Measurements from ENCODE around the gene TMEM106C. TPM values are rescaled to one million over a fixed set of nuclear protein-coding genes. Genes with fewer than 3 reads are reported as not detected.

The TMEM106C gene
- total and polyA plus RNA-seq, 9 of the 15 experiments (the other 6 are each of a cell fraction or from before 2014, with no cell fraction given), result 37.6 to 183 (median 57.2) TPM

- no TSS peak for BruUV-seq (replicated peaks)
- no peaks in the 10 kb centered on the region for H3K79me2 ChIP-seq (ENCODE audit: control insufficient read depth, insufficient read depth, low read length)
- ChIA-PET CTCF (ENCODE audit: low intra/inter-chr PET ratio) (no interaction called here), POLR2A (interaction anchor here (1.2 kb wide), 1 partner anchor 50 kb away, joined by 3 read pairs; no protein-coding TSS in a partner anchor)
- ATAC-seq, result no peak
- WGBS (ENCODE audit: insufficient coverage, low coverage, missing lambda C conversion rate), result 29% methylated on average over 38 of the region's 38 CpGs
- H3K9ac ChIP-seq (ENCODE audit: insufficient read depth in 1 of 2, low read depth in 2 of 2, low read length in 2 of 2), result no peak overlapping the region
- H3K4me3 ChIP-seq, result no peak overlapping the region
- in situ Hi-C loops (cut with MboI) (no loop called here), intact Hi-C loops (cut with micrococcal nuclease) (no loop called here)
- no peak overlapping the region for H3K4me2 ChIP-seq (ENCODE audit: insufficient read depth, low read length)
- H4K20me1 ChIP-seq (replicated peaks; ENCODE audit: control insufficient read depth, insufficient read depth, low read length), result 0 out of 2 replicates have a peak, but pooled peaks cover 3% of the 10 kb centered on the region
- H3K9me1 ChIP-seq (ENCODE audit: control insufficient read depth, insufficient read depth, low read length), result no peaks in the 10 kb centered on the region
- no peaks in the 10 kb centered on the region for H3K36me3 ChIP-seq (ENCODE audit: control insufficient read depth, insufficient read depth, low read length)
- H3K27me3 ChIP-seq (ENCODE audit: control insufficient read depth in 2 of 2, insufficient read depth in 2 of 2, low read length in 2 of 2), result peaks cover 58 to 67% of the 10 kb centered on the region in 2 experiments
- H2AFZ ChIP-seq (ENCODE audit: low read depth, low read length), result no peak overlapping the region
- H3K9me3 ChIP-seq (replicated peaks; ENCODE audit: control insufficient read depth, insufficient read depth, low read depth, low read length), result no peaks in the 10 kb centered on the region
- DNase-seq (ENCODE audit: extremely low read depth in 1 of 4, low spot score in 3 of 4), result peak in 1 of 4 experiments; percentile 11
- FAIRE-seq, result no peak
- H3K27ac ChIP-seq (ENCODE audit: extremely low read depth, low read depth, low read length), result no peak overlapping the region
- H3K4me1 ChIP-seq (replicated peaks in 1 of 2; ENCODE audit: control insufficient read depth in 2 of 2, insufficient read depth in 2 of 2, low read length in 2 of 2), result peaks cover 0 to 28% of the 10 kb centered on the region in 2 experiments; a peak in 2 of 5 replicates
- no peak for TF ChIP-seq CHAMP1 (IDR thresholded peaks at IDR 0.05)
- no peak for TF ChIP-seq CTBP1 (IDR thresholded peaks at IDR 0.05; ENCODE audit: borderline replicate concordance)
- no peak for TF ChIP-seq ZNF431 (CRISPR knock-in tag; IDR thresholded peaks at IDR 0.05)
- no peak for TF ChIP-seq MAFG (tag; conservative IDR thresholded peaks at IDR 0.05)
- peak; percentile 35; the same call in 1 of the 2 replicates for TF ChIP-seq EZH2 (IDR thresholded peaks at IDR 0.05; ENCODE audit: borderline replicate concordance, low read depth, low read length)
- TF ChIP-seq STAT5A (IDR thresholded peaks at IDR 0.05; ENCODE audit: borderline replicate concordance, low read length), result no peak
Observed at GRCh38 chr12:48003226-48004052, 40.0 kb downstream of the TMEM106C start.
